K562 (cell line): Measurements from ENCODE around the gene WBP1L.

Experiments used
- CHD2 ChIP-seq: IDR thresholded peaks from 2 replicates; pipeline ENCODE4 v1.6.1; 2011; ENCODE audit warnings: low read depth, low read length
- CTBP1 ChIP-seq: fragments of 450-650 bp; IDR thresholded peaks from 2 replicates; pipeline ENCODE4 v1.6.1; 2016; ENCODE audit warnings: borderline replicate concordance
- DPF2 ChIP-seq: fragments of 450-650 bp; IDR thresholded peaks from 2 replicates; pipeline ENCODE4 v1.6.1; 2016
- JUN ChIP-seq, 2 experiments: sonication (generic) in 1 of 2; formaldehyde crosslinking in 1 of 2; IDR thresholded peaks; 2 replicates each; pipeline versions ENCODE4 v1.6.1 to v1.8.0; 2012 to 2022; ENCODE audit warnings: borderline replicate concordance in 2 of 2, mild to moderate bottlenecking in 2 of 2, improper control_type of control experiment in 1 of 2, low read depth in 1 of 2, low read length in 1 of 2, missing genetic modification reagents in 1 of 2
- TF ChIP-seq, protein P1 (sequence below): sonication (generic); formaldehyde crosslinking; IDR thresholded peaks from 2 replicates; pipeline ENCODE4 v1.8.1; 2023; ENCODE audit warnings: mild to moderate bottlenecking, missing genetic modification reagents

DNA sequence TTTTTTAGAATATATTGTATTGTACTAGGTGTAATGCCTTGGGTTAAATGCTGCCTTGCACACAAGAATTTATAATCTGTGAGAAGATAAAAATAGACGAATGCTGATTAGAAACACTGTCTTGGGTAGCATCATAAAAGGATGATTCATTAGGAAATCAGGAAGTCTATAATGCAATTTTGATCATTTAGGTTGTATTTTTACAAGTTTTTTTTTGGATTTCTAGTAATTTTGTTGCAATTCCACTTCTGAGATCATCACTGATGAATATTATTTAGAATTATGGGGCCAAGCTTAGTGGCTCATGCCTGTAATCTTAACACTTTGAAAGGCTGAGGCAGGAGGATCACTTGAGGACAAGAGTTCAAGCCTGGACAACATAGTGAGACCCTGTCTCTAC is 29.6 kb downstream of the WBP1L start:
- TF ChIP-seq CHD2 (no peak), DPF2 (no peak), CTBP1 (no peak), JUN (IDR thresholded peaks at IDR 0.05; ENCODE audit: borderline replicate concordance, low read depth, low read length) (no peak), JUN (CRISPR knock-in tag; IDR thresholded peaks at IDR 0.05; ENCODE audit: borderline replicate concordance) (no peak)
- TF ChIP-seq, protein P1, sequence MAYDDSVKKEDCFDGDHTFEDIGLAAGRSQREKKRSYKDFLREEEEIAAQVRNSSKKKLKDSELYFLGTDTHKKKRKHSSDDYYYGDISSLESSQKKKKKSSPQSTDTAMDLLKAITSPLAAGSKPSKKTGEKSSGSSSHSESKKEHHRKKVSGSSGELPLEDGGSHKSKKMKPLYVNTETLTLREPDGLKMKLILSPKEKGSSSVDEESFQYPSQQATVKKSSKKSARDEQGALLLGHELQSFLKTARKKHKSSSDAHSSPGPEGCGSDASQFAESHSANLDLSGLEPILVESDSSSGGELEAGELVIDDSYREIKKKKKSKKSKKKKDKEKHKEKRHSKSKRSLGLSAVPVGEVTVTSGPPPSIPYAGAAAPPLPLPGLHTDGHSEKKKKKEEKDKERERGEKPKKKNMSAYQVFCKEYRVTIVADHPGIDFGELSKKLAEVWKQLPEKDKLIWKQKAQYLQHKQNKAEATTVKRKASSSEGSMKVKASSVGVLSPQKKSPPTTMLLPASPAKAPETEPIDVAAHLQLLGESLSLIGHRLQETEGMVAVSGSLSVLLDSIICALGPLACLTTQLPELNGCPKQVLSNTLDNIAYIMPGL (CRISPR knock-in tag), result no peak
